ENCODE results near the gene TPRG1.

TPRG1 gene

DNA sequence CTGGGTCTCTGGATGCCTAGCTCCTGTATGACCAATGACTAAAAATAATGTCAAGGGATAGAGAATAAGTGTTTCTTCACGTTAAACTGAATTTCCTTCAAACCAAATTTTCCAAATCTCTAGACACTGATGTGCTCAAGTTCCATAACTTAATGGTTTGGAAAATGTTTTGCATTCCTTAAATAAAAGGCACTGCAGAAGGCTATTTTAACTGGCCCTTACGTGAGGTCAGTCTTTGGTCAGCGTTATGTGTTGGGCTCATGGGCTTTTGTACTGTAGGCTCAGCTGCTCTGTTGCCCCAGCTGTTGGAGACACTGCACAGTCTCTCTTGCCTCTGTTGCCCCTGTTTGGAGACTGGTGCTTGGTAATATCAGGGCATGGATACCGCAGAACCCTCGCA is 188.5 kb downstream of the TPRG1 start:
- TF ChIP-seq, protein P1, sequence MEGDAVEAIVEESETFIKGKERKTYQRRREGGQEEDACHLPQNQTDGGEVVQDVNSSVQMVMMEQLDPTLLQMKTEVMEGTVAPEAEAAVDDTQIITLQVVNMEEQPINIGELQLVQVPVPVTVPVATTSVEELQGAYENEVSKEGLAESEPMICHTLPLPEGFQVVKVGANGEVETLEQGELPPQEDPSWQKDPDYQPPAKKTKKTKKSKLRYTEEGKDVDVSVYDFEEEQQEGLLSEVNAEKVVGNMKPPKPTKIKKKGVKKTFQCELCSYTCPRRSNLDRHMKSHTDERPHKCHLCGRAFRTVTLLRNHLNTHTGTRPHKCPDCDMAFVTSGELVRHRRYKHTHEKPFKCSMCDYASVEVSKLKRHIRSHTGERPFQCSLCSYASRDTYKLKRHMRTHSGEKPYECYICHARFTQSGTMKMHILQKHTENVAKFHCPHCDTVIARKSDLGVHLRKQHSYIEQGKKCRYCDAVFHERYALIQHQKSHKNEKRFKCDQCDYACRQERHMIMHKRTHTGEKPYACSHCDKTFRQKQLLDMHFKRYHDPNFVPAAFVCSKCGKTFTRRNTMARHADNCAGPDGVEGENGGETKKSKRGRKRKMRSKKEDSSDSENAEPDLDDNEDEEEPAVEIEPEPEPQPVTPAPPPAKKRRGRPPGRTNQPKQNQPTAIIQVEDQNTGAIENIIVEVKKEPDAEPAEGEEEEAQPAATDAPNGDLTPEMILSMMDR (IDR thresholded peaks at IDR 0.05; ENCODE audit: low read depth, low read length), result no peak
- Histone ChIP-seq H3K36me3 (no peaks in the 10 kb centered on the region), H3K4me3 (ENCODE audit: low read depth, low read length) (no peak overlapping the region), H3K27me3 (ENCODE audit: insufficient read depth, low read depth, severe bottlenecking) (no peaks in the 10 kb centered on the region), H3K27ac (no peak overlapping the region), H3K9me3 (ENCODE audit: severe bottlenecking) (no peaks in the 10 kb centered on the region)
- no peak for DNase-seq

DNA sequence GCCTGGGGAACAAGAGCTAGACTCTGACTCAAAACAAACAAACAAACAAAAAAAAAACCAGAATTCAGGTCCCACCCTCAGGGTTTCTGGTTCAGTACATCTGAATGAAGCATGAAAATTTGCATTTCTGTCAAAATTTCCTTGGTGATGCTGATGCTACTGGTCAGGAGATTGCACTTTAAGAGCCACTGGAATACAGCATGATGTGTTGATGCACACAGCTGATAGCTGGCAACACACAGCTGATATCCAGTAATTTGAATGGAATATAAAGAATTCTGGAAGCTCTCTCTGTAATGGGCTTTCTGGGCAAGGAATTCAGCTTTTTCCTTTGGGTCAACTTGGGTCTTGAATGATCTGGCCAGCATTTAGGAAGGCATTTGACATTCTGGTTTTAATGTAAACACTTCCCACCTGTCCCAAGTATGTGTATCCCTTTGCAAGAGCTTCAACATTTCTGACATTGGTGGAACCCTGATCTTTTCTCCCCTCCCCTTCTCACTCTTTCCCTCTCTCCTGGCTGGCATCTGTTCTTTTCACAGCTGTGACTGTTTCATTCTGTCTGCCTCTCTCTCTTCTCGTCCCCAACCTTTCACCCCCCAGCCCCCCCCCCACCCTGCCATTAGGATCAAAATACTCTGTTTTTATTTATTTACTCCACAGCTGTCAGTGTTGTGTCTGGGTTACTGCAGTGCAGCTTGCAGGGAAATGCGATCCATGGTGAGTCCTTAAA is 189.5 kb downstream of the TPRG1 start:
- no peaks in the 10 kb centered on the region for H3K36me3 ChIP-seq
- TF ChIP-seq, protein P1 (IDR thresholded peaks at IDR 0.05; ENCODE audit: low read depth, low read length), result no peak
- no peaks in the 10 kb centered on the region for H3K27me3 ChIP-seq (ENCODE audit: insufficient read depth, low read depth, severe bottlenecking)
- no peak for DNase-seq
- no peaks in the 10 kb centered on the region for H3K9me3 ChIP-seq (ENCODE audit: severe bottlenecking)
- no peak overlapping the region for H3K27ac ChIP-seq
- H3K4me3 ChIP-seq (ENCODE audit: low read depth, low read length), result no peak overlapping the region

DNA sequence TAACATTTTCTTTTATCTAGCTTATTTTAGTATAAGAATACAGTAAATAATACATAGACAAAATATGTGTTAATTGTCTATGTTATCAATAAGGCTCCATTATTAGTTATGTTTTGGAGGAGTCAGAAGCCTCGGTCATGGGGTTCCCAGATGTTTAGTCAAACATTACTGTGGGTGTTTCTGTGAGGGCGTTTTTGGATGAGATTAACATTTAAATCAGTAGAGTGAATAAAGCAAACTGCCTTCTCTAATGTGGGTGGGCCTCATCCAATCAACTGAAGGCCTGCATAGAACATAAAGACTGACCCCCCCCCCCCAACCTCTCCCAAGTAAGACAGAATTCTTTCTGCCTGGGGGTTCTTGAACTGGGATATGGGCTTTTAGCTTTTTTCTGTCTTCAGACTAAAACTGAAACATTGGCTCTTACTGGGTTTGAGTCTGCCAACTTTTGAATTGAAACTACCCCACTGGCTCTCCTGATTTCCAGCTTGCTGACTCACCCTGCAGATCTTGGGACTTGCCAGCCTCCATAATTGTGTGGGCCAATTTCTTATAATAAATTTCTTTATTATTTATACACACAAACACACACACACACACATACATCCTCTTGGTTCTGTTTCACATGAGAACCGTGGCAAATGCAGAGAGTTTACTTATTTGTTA is 192.0 kb downstream of the TPRG1 start:
- TF ChIP-seq, protein P1 (IDR thresholded peaks at IDR 0.05; ENCODE audit: low read depth, low read length), result no peak
- DNase-seq, result no peak
- H3K27me3 ChIP-seq (ENCODE audit: insufficient read depth, low read depth, severe bottlenecking), result no peaks in the 10 kb centered on the region
- H3K27ac ChIP-seq, result no peak overlapping the region
- H3K4me3 ChIP-seq (ENCODE audit: low read depth, low read length), result no peak overlapping the region
- H3K36me3 ChIP-seq, result no peaks in the 10 kb centered on the region
- H3K9me3 ChIP-seq (ENCODE audit: severe bottlenecking), result no peaks in the 10 kb centered on the region

DNA sequence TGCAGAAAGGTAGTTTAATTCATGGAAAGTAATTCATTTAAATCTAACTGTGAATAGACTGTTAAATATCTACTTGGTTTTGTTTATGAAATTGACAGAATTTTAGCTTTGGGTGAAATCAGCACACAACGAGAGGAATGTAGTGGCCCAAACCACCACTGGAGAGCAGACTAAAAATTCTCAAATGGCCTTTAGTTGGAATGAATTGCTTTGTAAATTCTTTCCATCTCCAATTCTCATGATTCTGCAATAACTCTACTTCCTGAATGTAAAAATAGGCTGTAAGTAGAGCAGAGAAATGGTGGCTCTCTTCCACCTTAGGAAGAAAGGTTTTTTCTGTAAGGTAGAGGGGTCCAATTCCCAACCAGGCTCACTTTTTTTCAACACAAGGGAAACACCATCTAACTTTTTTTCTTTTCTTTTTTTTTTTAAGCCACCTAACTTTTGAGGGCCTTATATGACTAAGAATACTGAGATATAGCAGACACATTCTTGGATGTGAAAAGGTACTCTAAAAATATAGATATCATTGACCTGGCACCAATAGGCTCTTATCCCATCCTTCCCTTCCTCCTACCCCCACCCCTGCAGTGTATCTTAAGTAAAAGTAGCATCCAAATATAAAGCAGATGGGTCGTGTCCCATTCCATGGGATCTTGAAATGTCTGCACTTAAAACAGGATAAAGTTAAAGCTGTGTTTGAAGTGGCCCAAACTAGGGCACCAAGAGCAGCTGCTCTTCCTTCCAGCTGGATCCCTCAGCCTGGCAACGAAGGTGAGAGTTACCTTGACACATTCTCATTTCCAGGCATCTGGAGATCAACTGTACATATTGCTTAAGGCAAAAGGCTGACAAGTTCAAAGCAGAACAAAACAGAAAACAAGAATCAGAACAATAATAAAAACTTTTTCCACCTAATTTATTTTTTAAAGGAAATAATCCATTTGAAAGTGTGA is 194.1 kb downstream of the TPRG1 start:
- Histone ChIP-seq H3K9me3 (ENCODE audit: severe bottlenecking) (no peaks in the 10 kb centered on the region), H3K27ac (no peak overlapping the region), H3K4me3 (ENCODE audit: low read depth, low read length) (no peak overlapping the region)

DNA sequence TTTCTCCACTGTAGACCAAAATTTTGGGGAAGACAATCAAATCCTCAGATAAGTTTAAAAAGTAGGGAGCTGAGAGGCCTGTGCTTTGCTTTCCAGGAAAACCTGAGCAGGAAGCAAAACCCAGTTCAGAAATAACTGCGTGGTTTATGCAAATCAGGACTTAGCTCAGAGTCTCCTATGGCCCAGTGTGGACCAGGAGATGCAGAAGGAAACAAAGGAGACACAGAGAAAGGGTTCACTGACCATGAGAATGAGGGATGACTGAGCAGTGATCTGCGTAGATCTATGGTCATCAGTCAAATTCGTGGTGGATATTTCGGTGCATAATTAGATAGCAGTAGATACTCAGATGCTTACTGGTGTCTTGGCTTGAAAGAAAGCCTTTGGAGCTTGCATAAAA is 196.6 kb downstream of the TPRG1 start:
- Histone ChIP-seq H3K36me3 (no peaks in the 10 kb centered on the region), H3K9me3 (ENCODE audit: severe bottlenecking) (no peaks in the 10 kb centered on the region), H3K27me3 (ENCODE audit: insufficient read depth, low read depth, severe bottlenecking) (no peaks in the 10 kb centered on the region), H3K4me3 (ENCODE audit: low read depth, low read length) (no peak overlapping the region), H3K27ac (no peak overlapping the region)
- TF ChIP-seq, protein P1 (IDR thresholded peaks at IDR 0.05; ENCODE audit: low read depth, low read length), result no peak
- no peak for DNase-seq

More for the DNA sequence above, 194.1 kb downstream of the TPRG1 start:
- Histone ChIP-seq H3K36me3 (no peaks in the 10 kb centered on the region), H3K27me3 (ENCODE audit: insufficient read depth, low read depth, severe bottlenecking) (no peaks in the 10 kb centered on the region)
- DNase-seq, result no peak
- TF ChIP-seq, protein P1 (IDR thresholded peaks at IDR 0.05; ENCODE audit: low read depth, low read length), result no peak

Measured in WERI-Rb-1 (cell line).